Measurements from ENCODE around the gene C14orf93. TPM values are rescaled to one million over a fixed set of nuclear protein-coding genes. Genes with fewer than 3 reads are reported as not detected.

Gene C14orf93
- total and polyA plus RNA-seq, 9 donors: 8.8 to 15.9 (median 10.9) TPM

GRCh38 chr14:22980672-22981089 is 29.3 kb downstream of the C14orf93 start:
- peak; percentile 60 for DNase-seq
- Histone ChIP-seq H3K36me3 (ENCODE audit: control insufficient read depth, insufficient read depth, low read length) (peaks cover 20% of the 10 kb centered on the region), H3K4me3 (ENCODE audit: low read length) (peak overlapping the region; percentile 95), H3K27ac (ENCODE audit: low read length) (peak overlapping the region; percentile 87), H3K27me3 (ENCODE audit: control insufficient read depth, insufficient read depth, low read length) (peaks cover 13% of the 10 kb centered on the region), H3K9me3 (replicated peaks; ENCODE audit: control insufficient read depth, low read depth, low read length) (no peaks in the 10 kb centered on the region), H3K4me1 (ENCODE audit: control insufficient read depth, insufficient read depth, low read length) (peaks cover 55% of the 10 kb centered on the region)
- 0% methylated on average over 13 of the region's 41 CpGs for WGBS (ENCODE audit: insufficient coverage)

GRCh38 chr14:22979748-22980392 is 30.1 kb downstream of the C14orf93 start:
- WGBS (ENCODE audit: insufficient coverage): 0% methylated on average over 1 of the region's 8 CpGs
- Histone ChIP-seq H3K27ac (ENCODE audit: low read length) (peak overlapping the region; percentile 75), H3K9me3 (replicated peaks; ENCODE audit: control insufficient read depth, low read depth, low read length) (no peaks in the 10 kb centered on the region), H3K4me1 (ENCODE audit: control insufficient read depth, insufficient read depth, low read length) (peaks cover 58% of the 10 kb centered on the region), H3K4me3 (ENCODE audit: low read length) (peak overlapping the region; percentile 95), H3K36me3 (ENCODE audit: control insufficient read depth, insufficient read depth, low read length) (peaks cover 25% of the 10 kb centered on the region), H3K27me3 (ENCODE audit: control insufficient read depth, insufficient read depth, low read length) (peaks cover 13% of the 10 kb centered on the region)
- no peak for DNase-seq

DNA sequence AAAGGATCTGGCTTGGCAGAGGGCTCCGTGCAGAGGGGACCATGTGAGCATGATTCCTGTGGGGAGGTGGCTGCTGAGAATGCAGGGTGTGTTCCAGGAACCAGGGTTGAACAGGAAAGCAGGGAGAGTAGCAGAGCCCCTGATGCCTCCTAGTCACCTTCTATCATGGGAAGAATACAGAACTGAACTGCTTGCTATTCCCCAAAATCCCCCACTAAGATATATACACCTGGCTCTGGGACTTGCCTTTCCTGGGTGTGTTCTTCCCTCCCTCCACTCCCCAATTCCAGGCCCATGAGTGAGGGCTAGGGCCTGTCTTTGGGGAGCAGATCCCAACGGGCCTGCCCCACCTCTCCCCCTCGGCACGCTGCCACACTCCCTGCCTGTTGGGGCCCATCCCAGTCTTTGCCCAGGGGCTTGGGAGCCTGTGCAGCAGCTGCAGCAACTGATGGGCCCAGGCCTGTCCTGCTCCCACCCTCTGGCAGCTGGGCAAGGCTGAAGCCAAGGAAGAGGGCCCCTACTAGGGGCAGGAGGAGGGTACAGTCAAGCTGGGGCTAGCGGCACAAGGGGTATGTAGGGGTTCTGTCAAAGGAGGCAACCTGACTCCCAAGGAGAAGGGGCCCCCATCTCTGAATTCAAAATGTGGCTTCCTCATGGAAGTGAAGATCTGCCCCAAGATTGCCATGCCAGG is 30.8 kb downstream of the C14orf93 start:
- Histone ChIP-seq H3K4me3 (ENCODE audit: low read length) (peak overlapping the region; percentile 95), H3K27me3 (ENCODE audit: control insufficient read depth, insufficient read depth, low read length) (peaks cover 13% of the 10 kb centered on the region), H3K4me1 (ENCODE audit: control insufficient read depth, insufficient read depth, low read length) (peaks cover 59% of the 10 kb centered on the region), H3K9me3 (replicated peaks; ENCODE audit: control insufficient read depth, low read depth, low read length) (no peaks in the 10 kb centered on the region), H3K36me3 (ENCODE audit: control insufficient read depth, insufficient read depth, low read length) (peaks cover 32% of the 10 kb centered on the region), H3K27ac (ENCODE audit: low read length) (peak overlapping the region; percentile 75)
- peak; percentile 71 for DNase-seq
- WGBS (ENCODE audit: insufficient coverage): 32% methylated on average over 4 of the region's 5 CpGs

GRCh38 chr14:22978487-22978837 is 31.5 kb downstream of the C14orf93 start:
- peak overlapping the region; percentile 95 for H3K4me3 ChIP-seq (ENCODE audit: low read length)
- no peak for DNase-seq
- peaks cover 13% of the 10 kb centered on the region for H3K27me3 ChIP-seq (ENCODE audit: control insufficient read depth, insufficient read depth, low read length)
- H3K9me3 ChIP-seq (replicated peaks; ENCODE audit: control insufficient read depth, low read depth, low read length): no peaks in the 10 kb centered on the region
- H3K4me1 ChIP-seq (ENCODE audit: control insufficient read depth, insufficient read depth, low read length): peaks cover 55% of the 10 kb centered on the region
- WGBS (ENCODE audit: insufficient coverage): 68% methylated on average over 2 of the region's 3 CpGs
- peaks cover 39% of the 10 kb centered on the region for H3K36me3 ChIP-seq (ENCODE audit: control insufficient read depth, insufficient read depth, low read length)
- H3K27ac ChIP-seq (ENCODE audit: low read length): peak overlapping the region; percentile 75

DNA sequence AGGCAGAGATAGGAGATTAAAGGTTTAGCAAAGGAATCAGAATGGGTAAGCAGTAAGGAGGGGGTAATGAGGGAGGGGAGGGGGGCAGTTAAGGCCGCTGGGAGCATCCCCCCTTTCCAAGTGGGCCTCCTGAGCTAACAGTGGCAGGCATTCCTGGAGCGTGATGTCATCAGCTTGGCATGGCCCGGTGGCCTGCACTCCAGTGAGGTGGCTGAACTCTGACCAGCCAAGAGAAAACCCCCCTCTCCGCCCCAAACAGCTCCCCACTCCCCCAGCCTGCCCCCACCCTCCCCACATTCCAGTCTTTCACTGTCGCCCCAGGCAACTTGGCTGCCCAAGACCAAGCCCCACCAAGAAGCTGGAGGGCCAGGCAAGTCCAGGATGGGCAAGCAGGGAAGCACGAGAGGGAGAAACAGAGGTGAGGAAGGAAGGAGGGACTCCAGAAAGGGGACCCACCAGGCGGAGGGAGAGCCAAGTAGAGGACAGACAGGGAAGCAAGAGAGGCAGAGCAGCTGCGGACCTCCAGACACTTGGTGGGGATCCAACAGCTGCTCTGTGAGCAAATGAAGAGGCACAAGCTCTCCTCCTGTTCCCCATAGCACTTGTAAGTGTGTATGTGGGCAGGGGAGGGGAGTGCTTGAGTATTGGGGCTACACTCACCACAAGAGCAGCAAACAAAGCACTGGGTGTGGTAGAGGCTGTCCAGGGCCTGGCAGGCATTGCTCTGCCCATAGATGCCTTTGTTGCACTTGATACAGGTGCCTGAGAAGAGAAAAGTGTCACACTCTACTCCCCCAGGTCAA is 32.1 kb downstream of the C14orf93 start:
- Histone ChIP-seq H3K27me3 (ENCODE audit: control insufficient read depth, insufficient read depth, low read length) (peaks cover 13% of the 10 kb centered on the region), H3K36me3 (ENCODE audit: control insufficient read depth, insufficient read depth, low read length) (peaks cover 45% of the 10 kb centered on the region), H3K4me1 (ENCODE audit: control insufficient read depth, insufficient read depth, low read length) (peaks cover 54% of the 10 kb centered on the region), H3K27ac (ENCODE audit: low read length) (peak overlapping the region; percentile 75), H3K4me3 (ENCODE audit: low read length) (peak overlapping the region; percentile 1), H3K9me3 (replicated peaks; ENCODE audit: control insufficient read depth, low read depth, low read length) (no peaks in the 10 kb centered on the region)
- peak; percentile 93 for DNase-seq
- 12% methylated on average over 4 of the region's 8 CpGs for WGBS (ENCODE audit: insufficient coverage)

- DNase-seq: no peak
- H3K9me3 ChIP-seq (replicated peaks; ENCODE audit: control insufficient read depth, low read depth, low read length): no peaks in the 10 kb centered on the region
- H3K4me1 ChIP-seq (ENCODE audit: control insufficient read depth, insufficient read depth, low read length): peaks cover 54% of the 10 kb centered on the region
- H3K4me3 ChIP-seq (ENCODE audit: low read length): peak overlapping the region; percentile 1
- H3K27me3 ChIP-seq (ENCODE audit: control insufficient read depth, insufficient read depth, low read length): peaks cover 13% of the 10 kb centered on the region
- H3K36me3 ChIP-seq (ENCODE audit: control insufficient read depth, insufficient read depth, low read length): peaks cover 50% of the 10 kb centered on the region
- H3K27ac ChIP-seq (ENCODE audit: low read length): peak overlapping the region; percentile 75
Measured at GRCh38 chr14:22977434-22977683, 32.6 kb downstream of the C14orf93 start.

DNA sequence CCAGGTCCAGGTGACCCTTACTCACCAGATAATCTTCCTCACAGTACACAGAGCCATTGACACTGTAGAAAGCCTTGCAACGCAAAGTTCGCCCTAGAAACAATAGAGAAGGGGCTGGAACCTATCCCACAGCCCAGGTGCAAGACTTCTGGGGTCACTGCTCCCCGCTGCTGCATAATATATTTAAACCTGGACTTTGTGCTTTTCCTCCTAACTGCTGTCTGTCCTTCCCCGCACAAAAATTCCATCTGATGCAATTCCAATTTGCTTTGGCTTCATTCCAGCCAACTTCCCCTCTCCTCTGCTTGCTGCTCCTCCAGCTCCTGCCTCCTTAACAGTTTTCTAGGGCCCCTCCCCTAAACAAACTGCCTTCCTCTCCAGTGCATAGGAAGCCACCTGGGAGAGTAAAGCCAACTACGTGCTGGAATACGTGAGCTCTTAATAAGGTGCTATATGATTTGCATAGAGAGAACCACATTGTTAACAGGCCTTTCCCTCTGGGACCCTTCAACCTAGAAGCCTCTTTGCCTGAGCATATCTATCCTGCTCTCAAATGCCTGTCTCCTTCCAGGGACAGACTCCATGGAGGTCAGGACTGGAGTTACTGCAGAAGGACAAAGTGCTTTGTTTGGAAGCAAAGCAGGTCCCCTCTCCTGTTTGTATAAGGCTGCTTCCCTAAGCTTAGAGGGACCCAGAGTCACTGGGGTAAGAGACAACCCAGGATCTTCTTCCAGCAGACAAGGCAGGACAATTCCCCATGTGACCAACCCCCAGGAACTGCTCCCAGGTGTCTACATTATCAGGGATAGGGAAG is 33.1 kb downstream of the C14orf93 start:
- Histone ChIP-seq H3K9me3 (replicated peaks; ENCODE audit: control insufficient read depth, low read depth, low read length) (no peaks in the 10 kb centered on the region), H3K27ac (ENCODE audit: low read length) (peak overlapping the region; percentile 75), H3K36me3 (ENCODE audit: control insufficient read depth, insufficient read depth, low read length) (peaks cover 53% of the 10 kb centered on the region), H3K4me1 (ENCODE audit: control insufficient read depth, insufficient read depth, low read length) (peaks cover 51% of the 10 kb centered on the region), H3K27me3 (ENCODE audit: control insufficient read depth, insufficient read depth, low read length) (peaks cover 10% of the 10 kb centered on the region), H3K4me3 (ENCODE audit: low read length) (peak overlapping the region; percentile 1)
- DNase-seq: peak; percentile 64
- 9% methylated on average over 4 of the region's 6 CpGs for WGBS (ENCODE audit: insufficient coverage)

GRCh38 chr14:22974530-22975313 is 35.2 kb downstream of the C14orf93 start:
- WGBS (ENCODE audit: insufficient coverage): 43% methylated on average over 4 of the region's 9 CpGs
- no peak overlapping the region for H3K27ac ChIP-seq (ENCODE audit: low read length)
- peak; percentile 29 for DNase-seq
- peaks cover 53% of the 10 kb centered on the region for H3K36me3 ChIP-seq (ENCODE audit: control insufficient read depth, insufficient read depth, low read length)
- H3K9me3 ChIP-seq (replicated peaks; ENCODE audit: control insufficient read depth, low read depth, low read length): no peaks in the 10 kb centered on the region
- H3K4me1 ChIP-seq (ENCODE audit: control insufficient read depth, insufficient read depth, low read length): peaks cover 43% of the 10 kb centered on the region
- H3K4me3 ChIP-seq (ENCODE audit: low read length): no peak overlapping the region
- no peaks in the 10 kb centered on the region for H3K27me3 ChIP-seq (ENCODE audit: control insufficient read depth, insufficient read depth, low read length)

DNA sequence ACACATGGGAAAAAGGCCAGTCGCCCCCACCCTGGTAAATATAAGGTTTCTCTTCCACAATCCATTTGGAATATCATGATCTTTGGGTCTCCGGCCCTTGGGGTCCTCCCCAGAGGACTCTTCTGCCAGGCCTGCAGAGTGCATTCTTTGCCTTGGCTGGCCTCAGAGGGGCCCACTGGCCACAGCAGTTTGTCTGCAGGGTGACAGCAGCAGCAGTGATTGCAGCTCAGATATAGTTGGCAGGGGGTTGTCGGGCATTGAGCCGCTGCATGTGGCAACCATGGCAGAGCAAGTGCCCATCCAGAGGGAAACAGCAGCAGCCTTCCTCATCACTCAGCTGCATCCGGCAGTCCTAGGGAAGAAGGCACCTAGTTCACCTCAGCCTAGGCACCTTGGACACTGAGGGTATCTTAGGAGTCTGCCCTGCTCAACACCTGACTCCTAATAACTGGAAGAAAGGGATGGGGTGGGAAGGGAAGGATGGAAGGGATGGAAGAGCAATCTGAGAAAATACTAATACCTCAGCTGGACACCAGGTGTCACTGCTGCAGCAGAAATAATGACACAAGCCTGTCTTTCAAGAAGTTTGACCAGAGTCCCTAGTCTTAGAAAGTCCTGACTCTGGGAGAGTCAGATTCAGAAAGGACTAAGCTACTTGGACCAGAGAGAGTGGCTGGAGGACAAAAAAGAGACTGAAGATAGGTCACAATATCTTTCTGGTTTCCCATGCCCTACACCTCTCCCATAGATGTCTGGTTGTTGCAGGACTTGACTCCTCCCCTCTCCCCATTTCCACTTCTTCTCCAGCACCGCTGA is 36.5 kb downstream of the C14orf93 start:
- Histone ChIP-seq H3K27me3 (ENCODE audit: control insufficient read depth, insufficient read depth, low read length) (no peaks in the 10 kb centered on the region), H3K36me3 (ENCODE audit: control insufficient read depth, insufficient read depth, low read length) (peaks cover 55% of the 10 kb centered on the region), H3K27ac (ENCODE audit: low read length) (no peak overlapping the region), H3K4me3 (ENCODE audit: low read length) (no peak overlapping the region), H3K4me1 (ENCODE audit: control insufficient read depth, insufficient read depth, low read length) (peaks cover 30% of the 10 kb centered on the region), H3K9me3 (replicated peaks; ENCODE audit: control insufficient read depth, low read depth, low read length) (no peaks in the 10 kb centered on the region)
- 92% methylated on average over 2 of the region's 6 CpGs for WGBS (ENCODE audit: insufficient coverage)
- DNase-seq: peak; percentile 78

All from muscle of leg (tissue), 11 donors.